Left ventricle myocardium inferior (tissue), 1 donor: ENCODE measurements around the gene CCDC195. TPM values are rescaled to one million over a fixed set of nuclear protein-coding genes. Genes with fewer than 3 reads are reported as not detected.

Experiments used
- DNase-seq: peaks from one replicate; pipeline ENCODE4 v3.0.0-alpha.2; 2020
- H3K27ac ChIP-seq: fragments of 200-600 bp; replicated peaks from 2 replicates; pipeline ENCODE4 v1.8.0; 2021
- H3K27me3 ChIP-seq: fragments of 200-600 bp; 2 replicates; pipeline ENCODE4 v1.8.0; 2021; ENCODE audit warnings: low read depth
- H3K36me3 ChIP-seq: fragments of 200-600 bp; 2 replicates; pipeline ENCODE4 v1.8.0; 2021
- H3K4me1 ChIP-seq: fragments of 200-600 bp; 2 replicates; pipeline ENCODE4 v1.8.0; 2021
- H3K4me3 ChIP-seq: fragments of 200-600 bp; 2 replicates; pipeline ENCODE4 v1.8.0; 2021; ENCODE audit warnings: mild to moderate bottlenecking, moderate library complexity
- H3K9me3 ChIP-seq: fragments of 200-600 bp; replicated peaks from 2 replicates; pipeline ENCODE4 v1.8.0; 2021
- intact Hi-C: fragments of 100-400 bp; cut with micrococcal nuclease; formaldehyde crosslinking; loops from one replicate; pipeline ENCODE4 v1.11.0; 2022
- total RNA-seq: library from RNA; stranded (reverse); fragmentation: NEBNext Ultra II Directional; extraction: Animal tissue kit (Norgen Biotek cat#: 25700); gene quantifications from one replicate; pipeline ENCODE4 v1.2.1, GENCODE V29; 2021
- TF ChIP-seq, protein P1 (sequence below): fragments of 200-600 bp; IDR thresholded peaks from 2 replicates; pipeline ENCODE4 v1.8.0; 2021; ENCODE audit warnings: antibody characterized with exemption, mild to moderate bottlenecking, borderline replicate concordance
- donor health status: DM: no; HTN: yes; CAD: no; lungs with severe emphysema.

The CCDC195 gene
- total RNA-seq, 1 donor from 2014 or later, result not detected

GRCh38 chr2:224724331-224724730 is 8.2 kb upstream of the CCDC195 start:
- Histone ChIP-seq H3K9me3 (peaks cover 20% of the 10 kb centered on the region), H3K27me3 (no peaks in the 10 kb centered on the region), H3K4me1 (no peaks in the 10 kb centered on the region), H3K36me3 (no peaks in the 10 kb centered on the region), H3K27ac (no peak overlapping the region), H3K4me3 (no peak overlapping the region)
- intact Hi-C loops, result no loop called here
- DNase-seq, result no peak
- TF ChIP-seq, protein P1, sequence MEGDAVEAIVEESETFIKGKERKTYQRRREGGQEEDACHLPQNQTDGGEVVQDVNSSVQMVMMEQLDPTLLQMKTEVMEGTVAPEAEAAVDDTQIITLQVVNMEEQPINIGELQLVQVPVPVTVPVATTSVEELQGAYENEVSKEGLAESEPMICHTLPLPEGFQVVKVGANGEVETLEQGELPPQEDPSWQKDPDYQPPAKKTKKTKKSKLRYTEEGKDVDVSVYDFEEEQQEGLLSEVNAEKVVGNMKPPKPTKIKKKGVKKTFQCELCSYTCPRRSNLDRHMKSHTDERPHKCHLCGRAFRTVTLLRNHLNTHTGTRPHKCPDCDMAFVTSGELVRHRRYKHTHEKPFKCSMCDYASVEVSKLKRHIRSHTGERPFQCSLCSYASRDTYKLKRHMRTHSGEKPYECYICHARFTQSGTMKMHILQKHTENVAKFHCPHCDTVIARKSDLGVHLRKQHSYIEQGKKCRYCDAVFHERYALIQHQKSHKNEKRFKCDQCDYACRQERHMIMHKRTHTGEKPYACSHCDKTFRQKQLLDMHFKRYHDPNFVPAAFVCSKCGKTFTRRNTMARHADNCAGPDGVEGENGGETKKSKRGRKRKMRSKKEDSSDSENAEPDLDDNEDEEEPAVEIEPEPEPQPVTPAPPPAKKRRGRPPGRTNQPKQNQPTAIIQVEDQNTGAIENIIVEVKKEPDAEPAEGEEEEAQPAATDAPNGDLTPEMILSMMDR, result no peak

DNA sequence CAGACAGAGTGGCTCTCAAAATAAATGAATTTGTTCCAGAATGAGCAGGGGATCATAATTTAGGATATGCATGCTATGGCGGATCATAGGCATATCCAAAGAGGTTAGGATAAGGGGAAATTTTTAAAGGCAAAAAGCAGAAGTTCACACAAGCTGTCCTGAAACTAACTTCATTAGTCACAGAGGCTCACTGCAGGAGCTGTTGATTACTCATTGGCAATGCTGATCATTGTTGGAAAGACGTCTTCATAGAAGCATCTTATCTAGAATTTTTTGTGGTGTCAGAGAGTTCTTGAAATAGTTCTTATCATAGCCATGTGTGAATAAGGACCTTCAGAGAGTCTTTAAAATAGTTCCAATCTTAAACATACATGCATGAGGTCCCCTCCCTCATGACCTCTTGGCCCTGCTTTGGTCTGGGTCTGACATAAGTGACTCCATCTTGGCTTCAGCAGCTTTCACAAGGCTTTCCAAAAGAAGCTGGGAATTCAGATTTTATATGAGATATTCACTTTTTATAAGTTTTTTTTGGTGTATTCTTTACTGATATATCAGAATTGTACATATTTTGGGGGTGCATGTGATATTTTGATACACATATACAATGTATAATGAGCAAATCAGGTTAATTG is 7.5 kb upstream of the CCDC195 start:
- H3K27ac ChIP-seq, result no peak overlapping the region

GRCh38 chr2:224722770-224723169 is 6.6 kb upstream of the CCDC195 start:
- Histone ChIP-seq H3K36me3 (no peaks in the 10 kb centered on the region), H3K4me1 (no peaks in the 10 kb centered on the region), H3K4me3 (no peak overlapping the region), H3K9me3 (peaks cover 8% of the 10 kb centered on the region), H3K27me3 (no peaks in the 10 kb centered on the region), H3K27ac (no peak overlapping the region)
- DNase-seq, result no peak
- intact Hi-C loops, result no loop called here
- TF ChIP-seq, protein P1, result no peak

More for the DNA sequence above, 7.5 kb upstream of the CCDC195 start:
- DNase-seq, result no peak
- intact Hi-C loops, result no loop called here
- Histone ChIP-seq H3K4me3 (no peak overlapping the region), H3K27me3 (no peaks in the 10 kb centered on the region), H3K4me1 (no peaks in the 10 kb centered on the region), H3K9me3 (peaks cover 14% of the 10 kb centered on the region), H3K36me3 (no peaks in the 10 kb centered on the region)
- TF ChIP-seq, protein P1, result no peak

DNA sequence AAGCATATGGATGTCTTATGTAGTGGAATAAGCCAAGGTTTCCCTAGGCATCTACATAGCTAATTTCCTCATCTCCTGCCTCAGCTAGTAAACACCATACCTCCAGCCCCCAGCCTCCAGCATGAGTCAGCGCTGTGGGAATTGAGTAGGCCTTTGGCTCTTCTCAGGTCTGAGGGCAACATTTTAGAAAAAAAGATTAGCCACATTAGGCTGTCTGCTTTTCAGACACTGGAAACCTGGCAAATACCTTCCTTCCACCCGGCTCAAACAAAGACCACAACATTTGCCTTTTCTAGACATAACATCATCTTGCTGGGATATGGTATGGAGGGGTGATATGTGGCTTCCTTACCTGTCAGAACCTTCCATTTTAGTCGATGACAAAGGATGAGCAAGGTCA is 6.1 kb upstream of the CCDC195 start:
- Histone ChIP-seq H3K4me1 (no peaks in the 10 kb centered on the region), H3K4me3 (no peak overlapping the region), H3K9me3 (peaks cover 7% of the 10 kb centered on the region), H3K27ac (no peak overlapping the region), H3K36me3 (no peaks in the 10 kb centered on the region), H3K27me3 (no peaks in the 10 kb centered on the region)
- DNase-seq, result no peak
- intact Hi-C loops, result no loop called here
- TF ChIP-seq, protein P1, result no peak

DNA sequence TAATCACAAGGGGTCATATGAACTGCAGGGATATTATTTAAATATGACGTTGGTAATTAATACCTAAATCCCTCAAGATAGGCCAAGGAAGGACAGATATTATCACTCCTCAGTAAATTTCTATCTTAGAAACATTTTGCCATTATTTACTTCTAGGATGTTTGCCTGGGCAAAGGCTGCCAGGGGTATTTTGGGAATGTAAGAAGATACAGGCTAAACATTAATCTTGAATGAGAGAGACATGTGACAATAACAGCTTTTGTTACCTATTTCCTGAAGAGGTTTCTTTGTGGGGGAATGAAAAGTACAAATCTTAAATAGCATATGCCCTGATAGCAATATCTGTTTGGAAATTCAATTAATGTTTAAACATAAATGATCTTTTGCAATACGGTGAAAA is 756 bp upstream of the CCDC195 start:
- intact Hi-C loops, result no loop called here
- no peaks in the 10 kb centered on the region for H3K27me3 ChIP-seq
- no peaks in the 10 kb centered on the region for H3K4me1 ChIP-seq
- H3K4me3 ChIP-seq, result no peak overlapping the region
- TF ChIP-seq, protein P1, result no peak
- H3K27ac ChIP-seq, result no peak overlapping the region
- no peak for DNase-seq
- peaks cover 8% of the 10 kb centered on the region for H3K9me3 ChIP-seq
- no peaks in the 10 kb centered on the region for H3K36me3 ChIP-seq
